Upper lobe of left lung (tissue), 4 donors: ENCODE data around the gene SNX30.

Source experiments
- CTCF ChIP-seq, 6 experiments: fragments of 450-650 bp in 4 of 6; fragments of 200-600 bp in 2 of 6; sonication (generic) in 2 of 6; IDR thresholded peaks; one replicate each; pipeline ENCODE4 v1.5.1; 2016 to 2019; ENCODE audit warnings: antibody characterized with exemption in 6 of 6
- EP300 ChIP-seq, 4 donors: sonication (generic); formaldehyde crosslinking; IDR thresholded peaks; one replicate each; pipeline ENCODE4 v1.5.1; 2017; ENCODE audit warnings: antibody characterized with exemption in 4 of 4, control low read depth in 2 of 4
- POLR2A ChIP-seq, 4 donors: fragments of 450-650 bp; IDR thresholded peaks; one replicate each; pipeline ENCODE4 v1.5.1; 2016 to 2017; ENCODE audit warnings: antibody characterized with exemption in 4 of 4, mild to moderate bottlenecking in 2 of 4
- POLR2AphosphoS5 ChIP-seq, 2 donors: sonication (generic); formaldehyde crosslinking; IDR thresholded peaks; one replicate each; pipeline ENCODE4 v1.5.1; 2017; ENCODE audit warnings: antibody characterized with exemption in 2 of 2

DNA sequence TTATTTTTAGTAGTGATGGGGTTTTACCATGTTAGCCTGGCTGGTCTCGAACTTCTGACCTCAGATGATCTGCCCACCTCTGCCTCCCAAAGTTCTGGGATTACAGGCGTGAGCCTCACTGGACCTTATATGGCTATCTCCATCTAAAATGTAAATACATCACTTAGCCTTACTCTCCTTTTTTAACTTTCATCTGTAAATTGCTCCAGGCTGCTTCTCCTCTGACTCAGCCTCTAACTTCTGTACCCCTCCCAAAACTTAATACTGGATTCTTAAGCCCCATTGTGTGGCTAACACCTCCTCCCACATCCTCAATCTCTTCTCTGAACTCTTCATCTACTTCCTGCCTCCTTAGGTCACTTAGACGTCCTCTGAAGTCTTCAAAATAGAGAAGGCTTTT lies 4.0 kb downstream of the SNX30 start:
- TF ChIP-seq CTCF (IDR thresholded peaks at IDR 0.05) (no peak), POLR2AphosphoS5 (IDR thresholded peaks at IDR 0.05) (no peak), POLR2A (IDR thresholded peaks at IDR 0.05) (no peak), EP300 (IDR thresholded peaks at IDR 0.05) (no peak)
